ENCODE measurements around the gene TFEB. TPM values are rescaled to one million over a fixed set of nuclear protein-coding genes. Genes with fewer than 3 reads are reported as not detected.

The TFEB gene
- total and polyA plus RNA-seq, 9 donors: 2.8 to 14.9 (median 8.8) TPM

GRCh38 chr6:41672016-41672415 lies 63.4 kb downstream of the TFEB start:
- Histone ChIP-seq H3K4me3 (no peak overlapping the region), H3K27me3 (no peaks in the 10 kb centered on the region), H3K27ac (no peak overlapping the region), H3K36me3 (no peaks in the 10 kb centered on the region), H3K9me3 (no peaks in the 10 kb centered on the region), H3K4me1 (ENCODE audit: insufficient read depth) (no peaks in the 10 kb centered on the region)
- TF ChIP-seq POLR2A (IDR thresholded peaks at IDR 0.05) (no peak), CTCF (IDR thresholded peaks at IDR 0.05) (no peak), EP300 (IDR thresholded peaks at IDR 0.05) (no peak)
- no peak for DNase-seq
- intact Hi-C loops (cut with DNase I): loop anchor here in 1 of 4 donors (10.0 kb wide), 1 partner anchor 247 kb away; no protein-coding TSS in a partner anchor
- WGBS, 3 donors: 65 to 79% (median 70%) methylated on average over 7 of the region's 7 CpGs

- Histone ChIP-seq H3K27me3 (no peaks in the 10 kb centered on the region), H3K36me3 (no peaks in the 10 kb centered on the region), H3K4me3 (no peak overlapping the region), H3K9me3 (no peaks in the 10 kb centered on the region), H3K4me1 (ENCODE audit: insufficient read depth) (no peaks in the 10 kb centered on the region), H3K27ac (no peak overlapping the region)
- TF ChIP-seq CTCF (IDR thresholded peaks at IDR 0.05): no peak
- no peak for TF ChIP-seq EP300 (IDR thresholded peaks at IDR 0.05)
- TF ChIP-seq POLR2A (IDR thresholded peaks at IDR 0.05): no peak
- no peak for DNase-seq
- intact Hi-C loops (cut with DNase I): loop anchor here in 1 of 4 donors (10.0 kb wide), 1 partner anchor 247 kb away; no protein-coding TSS in a partner anchor
- 42 to 53% (median 49%) methylated on average over 5 of the region's 5 CpGs for WGBS, 3 donors
Measured at GRCh38 chr6:41671376-41671775, 64.0 kb downstream of the TFEB start.

DNA sequence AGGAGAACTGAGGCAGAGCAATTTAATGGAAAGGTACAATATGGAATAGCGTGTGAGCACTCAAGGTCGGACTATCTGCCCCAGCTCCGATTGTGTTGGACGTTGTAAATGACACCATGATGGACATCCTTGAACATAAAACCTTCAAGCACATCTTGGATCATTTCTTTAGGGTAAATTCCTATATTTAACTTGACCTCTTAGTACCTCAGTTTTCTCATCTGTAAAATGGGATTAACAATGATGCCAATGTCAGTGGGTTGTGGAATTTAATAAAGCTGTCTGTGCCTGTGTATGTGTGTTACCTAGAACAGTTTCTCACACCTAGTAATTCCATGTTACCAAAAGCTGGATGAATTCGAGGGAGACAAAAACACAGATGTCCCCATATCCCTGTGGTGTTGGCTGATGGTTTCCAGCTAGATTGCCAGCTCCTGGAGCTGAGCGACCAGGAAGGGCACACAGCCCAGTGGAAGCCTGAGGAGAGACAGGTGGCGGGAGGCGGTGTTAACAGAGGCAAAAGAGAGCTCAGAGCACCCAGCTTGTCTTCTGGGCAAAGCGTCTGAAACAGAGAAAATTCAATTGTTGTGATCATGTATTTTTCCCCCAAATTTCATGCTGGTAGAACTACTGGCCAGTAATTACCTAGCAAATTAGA lies 64.6 kb downstream of the TFEB start:
- H3K4me1 ChIP-seq (ENCODE audit: insufficient read depth): no peaks in the 10 kb centered on the region
- TF ChIP-seq EP300 (IDR thresholded peaks at IDR 0.05) (no peak), CTCF (IDR thresholded peaks at IDR 0.05) (no peak), POLR2A (IDR thresholded peaks at IDR 0.05) (no peak)
- 75 to 84% (median 77%) methylated on average over 9 of the region's 9 CpGs for WGBS, 3 donors

GRCh38 chr6:41668968-41669367 lies 66.4 kb downstream of the TFEB start:
- no peak for DNase-seq

More for the DNA sequence above, 64.6 kb downstream of the TFEB start:
- Histone ChIP-seq H3K4me3 (no peak overlapping the region), H3K36me3 (no peaks in the 10 kb centered on the region), H3K9me3 (no peaks in the 10 kb centered on the region), H3K27ac (no peak overlapping the region), H3K27me3 (no peaks in the 10 kb centered on the region)
- intact Hi-C loops (cut with DNase I): loop anchor here in 1 of 4 donors (10.0 kb wide), 1 partner anchor 246 kb away; no protein-coding TSS in a partner anchor
- no peak for DNase-seq

More at GRCh38 chr6:41668968-41669367, 66.4 kb downstream of the TFEB start:
- intact Hi-C loops (cut with DNase I): no loop called here
- 93 to 97% (median 94%) methylated on average over 2 of the region's 2 CpGs for WGBS, 3 donors
- no peaks in the 10 kb centered on the region for H3K27me3 ChIP-seq
- no peak for TF ChIP-seq EP300 (IDR thresholded peaks at IDR 0.05)
- no peak for TF ChIP-seq POLR2A (IDR thresholded peaks at IDR 0.05)
- TF ChIP-seq CTCF (IDR thresholded peaks at IDR 0.05): no peak
- no peak overlapping the region for H3K27ac ChIP-seq
- no peaks in the 10 kb centered on the region for H3K9me3 ChIP-seq
- no peaks in the 10 kb centered on the region for H3K4me1 ChIP-seq (ENCODE audit: insufficient read depth)
- H3K36me3 ChIP-seq: no peaks in the 10 kb centered on the region
- H3K4me3 ChIP-seq: no peak overlapping the region

Measured in ovary (tissue), 9 donors.